ENCODE measurements around the gene MAGOHB.
"Not testable (repeated sequence)": the region's sequence is repeated elsewhere in the genome, so short reads cannot be mapped to it uniquely, and the experiment has no call there.

The MAGOHB gene

DNA sequence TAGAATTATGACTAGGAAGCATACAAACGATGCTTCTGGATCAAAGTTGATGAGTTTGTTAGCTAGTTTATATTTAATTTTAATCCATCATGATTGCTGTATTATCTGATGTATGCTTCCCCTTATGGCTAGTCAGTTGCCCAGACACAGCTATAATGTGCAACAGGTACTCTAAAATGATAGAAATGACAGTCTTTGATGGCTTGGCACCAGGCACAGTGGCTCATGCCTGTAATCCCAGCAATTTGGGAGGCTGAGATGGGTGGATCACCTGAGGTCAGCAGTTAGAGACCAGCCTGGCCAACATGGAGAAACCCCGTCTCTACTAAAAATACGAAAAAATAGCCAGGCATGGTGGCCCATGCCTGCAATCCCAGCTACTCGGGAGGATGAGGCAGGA is 2.2 kb downstream of the MAGOHB start:
- DNase-seq, result not testable (repeated sequence)

DNA sequence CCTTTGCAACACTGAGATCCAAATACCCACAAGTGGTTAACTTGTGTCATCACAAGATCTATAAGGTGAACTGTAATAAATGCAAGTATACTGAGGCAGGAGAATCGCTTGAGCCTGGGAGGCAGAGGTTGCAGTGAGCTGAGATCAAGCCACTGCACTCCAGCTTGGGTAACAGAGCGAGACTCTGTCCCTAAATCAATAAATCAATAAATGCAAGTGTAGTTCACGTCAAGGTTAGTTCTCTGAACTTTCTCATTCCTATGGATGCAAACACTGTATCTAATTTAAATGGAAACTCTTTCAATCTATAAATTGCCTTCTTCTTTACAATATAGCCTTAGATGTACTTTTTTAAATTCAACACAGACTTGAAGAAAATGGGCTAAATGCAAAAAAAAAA is 3.2 kb downstream of the MAGOHB start:
- no peak for DNase-seq

DNA sequence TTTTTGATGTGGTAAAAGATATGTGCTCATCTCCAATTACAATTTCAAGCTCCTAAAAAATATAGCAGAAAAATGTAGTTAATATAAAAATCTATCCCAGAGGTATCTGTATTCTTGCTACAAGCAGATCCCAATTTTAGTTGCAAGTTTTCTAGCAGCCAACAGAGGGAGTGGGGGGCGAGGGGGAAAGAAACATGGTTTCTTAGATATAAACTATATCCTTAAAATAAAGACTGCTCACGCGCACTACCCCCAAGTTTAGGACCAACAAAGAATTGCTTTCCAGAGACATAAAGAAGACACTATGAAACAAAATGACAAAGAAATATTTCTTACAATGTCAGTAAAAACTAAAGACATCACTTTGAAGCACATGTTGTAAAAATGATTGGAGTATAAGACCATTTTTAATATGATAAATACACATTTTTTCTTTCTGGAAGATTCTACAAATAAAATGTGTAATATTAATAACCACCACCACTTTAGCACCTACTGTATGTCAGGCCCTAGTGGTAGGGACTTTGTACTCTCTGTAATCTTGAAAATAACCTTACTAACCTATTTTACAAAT is 5.4 kb downstream of the MAGOHB start:
- DNase-seq, result no peak

DNA sequence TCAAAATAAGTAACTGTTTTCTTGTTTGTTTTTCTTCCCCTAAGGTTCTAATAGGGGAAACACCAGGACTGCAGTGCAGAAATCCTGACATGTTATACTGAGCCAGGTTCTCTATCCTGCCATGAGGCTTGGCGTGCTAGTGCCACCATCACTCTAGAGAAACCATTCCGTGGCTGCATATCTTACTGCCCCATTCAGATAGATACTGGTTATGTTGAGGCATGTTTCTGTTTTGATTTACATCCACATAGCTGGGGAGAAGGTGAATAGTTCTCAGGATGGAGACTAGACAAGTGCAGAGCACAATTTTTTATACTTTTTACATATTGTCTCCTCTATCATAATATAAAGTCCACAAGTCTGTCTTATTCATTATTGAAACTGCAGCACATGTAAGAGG is 11.5 kb downstream of the MAGOHB start:
- no peak for DNase-seq

DNA sequence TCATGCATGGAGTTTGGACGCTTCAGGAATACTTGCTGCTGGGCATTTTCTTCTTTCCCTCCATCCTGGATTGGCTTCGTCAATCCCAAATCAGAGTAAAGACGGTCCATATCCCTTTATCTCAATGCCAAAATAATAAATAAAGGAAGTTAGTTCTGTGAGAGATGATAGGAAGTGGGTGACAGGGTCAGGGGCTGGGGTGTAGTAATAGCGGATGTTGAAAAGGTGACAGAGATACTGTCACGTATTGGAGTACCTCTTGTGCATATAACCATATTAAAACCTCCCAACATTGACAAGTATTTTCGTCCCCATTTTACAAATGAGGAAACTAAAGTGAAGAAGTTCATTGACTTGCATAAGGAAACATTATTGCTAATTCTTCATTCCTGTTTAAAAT is 12.4 kb downstream of the MAGOHB start:
- no peak for DNase-seq

DNA sequence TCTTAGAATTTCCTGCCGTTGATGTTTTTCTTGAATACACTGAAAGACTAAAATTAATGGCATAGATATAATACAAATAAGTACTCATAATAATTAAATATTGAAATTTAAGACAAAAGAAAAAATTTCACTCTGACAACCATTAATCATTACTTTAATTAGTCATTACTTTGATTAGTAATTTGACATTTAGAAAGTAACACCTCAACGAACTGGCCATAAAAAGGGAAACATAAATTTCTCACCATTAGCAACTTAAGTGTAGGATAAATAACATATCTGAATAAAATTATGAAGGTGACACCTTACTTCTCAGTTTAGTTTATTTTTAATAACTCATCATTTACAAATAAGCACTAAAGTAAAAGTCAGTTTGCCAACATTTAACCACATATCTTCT is 17.5 kb downstream of the MAGOHB start:
- no peak for DNase-seq

DNA sequence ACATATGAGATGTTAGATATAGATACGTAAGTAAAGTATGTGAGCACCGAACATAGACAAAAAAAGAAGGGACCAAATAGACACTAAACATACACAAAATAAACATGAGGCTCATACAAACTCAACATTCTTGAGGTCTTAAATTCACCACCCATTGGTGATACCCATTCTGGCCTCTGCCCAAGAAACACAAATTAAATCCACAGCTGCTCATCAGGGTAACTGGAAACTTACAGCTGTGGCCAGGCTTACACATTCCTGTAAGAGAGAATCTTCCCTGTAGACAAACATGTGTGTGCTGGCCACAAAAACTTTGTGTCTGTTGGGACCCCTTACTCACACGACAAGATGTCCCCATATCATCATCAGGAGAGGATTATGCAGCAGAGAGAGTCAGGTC is 22.4 kb downstream of the MAGOHB start:
- DNase-seq, result no peak

DNA sequence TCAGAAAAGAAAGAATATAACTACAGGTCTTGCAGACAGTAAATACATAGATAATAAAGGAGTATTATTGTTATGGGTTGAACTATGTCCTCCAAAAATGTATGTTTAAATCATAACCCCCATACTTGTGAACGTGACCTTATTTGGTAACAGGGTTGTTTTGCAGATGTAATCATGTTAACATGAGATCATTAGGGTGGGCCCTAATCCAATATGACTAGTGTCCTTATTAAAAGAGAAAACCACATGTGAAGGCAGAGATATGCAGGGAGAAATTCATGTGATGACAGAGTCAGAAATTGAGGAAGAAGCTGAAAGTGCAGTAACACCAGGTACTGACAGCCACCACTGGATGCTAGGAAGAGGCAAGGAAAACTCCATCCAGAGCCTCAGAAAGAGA is 29.0 kb downstream of the MAGOHB start:
- DNase-seq, result no peak

DNA sequence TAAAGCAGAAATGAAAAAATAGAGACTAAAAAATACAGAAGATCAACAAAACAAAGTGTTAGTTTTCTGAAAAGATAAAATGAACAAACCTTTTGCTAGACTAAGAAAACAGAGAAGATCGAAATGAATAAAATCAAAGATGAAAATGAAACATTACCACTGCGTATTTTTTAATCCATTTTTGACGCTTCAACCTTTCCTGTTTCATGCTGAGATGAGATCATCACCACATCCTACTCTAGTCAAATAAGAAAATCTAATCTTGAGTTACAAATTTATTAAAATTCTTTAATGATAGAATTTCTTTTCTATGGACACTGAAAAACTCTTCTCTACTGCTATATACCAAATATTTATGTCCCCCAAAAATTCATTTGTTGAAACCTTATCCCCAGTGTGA is 30.7 kb downstream of the MAGOHB start:
- DNase-seq, result no peak

DNA sequence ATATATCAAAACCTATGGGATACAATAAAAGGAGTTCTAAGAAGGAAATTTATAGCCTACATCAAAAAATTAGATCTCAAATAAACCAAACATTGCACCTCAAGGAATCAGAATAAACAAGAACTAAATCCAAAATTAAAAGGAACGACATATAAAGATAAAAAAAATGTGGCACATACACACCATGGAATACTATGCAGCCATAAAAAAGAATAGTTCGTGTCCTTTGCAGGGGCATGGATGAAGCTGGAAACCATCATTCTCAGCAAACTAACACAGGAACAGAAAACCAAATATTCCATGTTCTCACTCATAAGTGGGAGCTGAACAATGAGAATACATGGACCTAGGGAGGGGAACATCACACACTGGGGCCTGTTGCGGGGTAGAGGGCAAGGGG is 31.3 kb downstream of the MAGOHB start:
- DNase-seq, result not testable (repeated sequence)

DNA sequence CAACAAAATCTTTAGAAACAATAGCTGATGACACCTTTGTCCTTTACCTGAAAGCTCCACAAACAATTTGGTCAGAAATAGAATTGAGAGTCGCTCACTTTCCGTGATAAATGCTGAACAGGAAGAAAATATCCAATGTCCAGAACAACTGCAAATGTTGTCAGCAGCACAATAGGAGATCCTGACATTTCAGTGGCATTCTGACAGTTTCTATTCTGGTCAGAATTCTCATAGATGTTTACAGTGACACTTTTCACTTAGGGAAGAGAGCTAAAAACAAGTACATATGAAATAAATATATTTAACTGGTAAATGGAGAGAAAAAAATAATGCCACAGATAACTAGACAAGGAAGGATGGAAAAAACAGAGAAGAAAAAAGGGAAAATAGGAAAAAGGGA is 39.1 kb downstream of the MAGOHB start:
- DNase-seq, result no peak

DNA sequence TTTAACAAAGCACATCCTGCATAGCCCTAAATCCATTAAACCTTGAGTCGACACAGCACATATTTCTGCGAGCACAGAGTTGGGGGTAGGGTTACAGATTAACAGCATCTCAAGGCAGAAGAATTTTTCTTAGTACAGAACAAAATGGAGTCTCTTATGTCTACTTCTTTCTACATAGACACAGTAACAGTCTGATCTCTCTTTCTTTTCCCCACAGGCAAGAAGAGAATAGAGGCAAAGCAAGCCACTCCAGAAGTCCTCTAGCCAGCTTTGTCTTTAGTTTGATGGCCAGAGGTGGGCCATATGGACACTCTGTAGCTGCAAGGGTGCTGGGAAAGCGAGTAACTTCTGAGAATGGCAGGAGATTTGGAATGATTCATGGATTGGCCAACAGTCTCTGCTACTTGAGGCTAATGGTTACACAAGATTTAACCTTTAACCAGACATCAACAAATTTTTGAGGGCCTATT is 41.4 kb downstream of the MAGOHB start:
- DNase-seq, result not testable (repeated sequence)

DNA sequence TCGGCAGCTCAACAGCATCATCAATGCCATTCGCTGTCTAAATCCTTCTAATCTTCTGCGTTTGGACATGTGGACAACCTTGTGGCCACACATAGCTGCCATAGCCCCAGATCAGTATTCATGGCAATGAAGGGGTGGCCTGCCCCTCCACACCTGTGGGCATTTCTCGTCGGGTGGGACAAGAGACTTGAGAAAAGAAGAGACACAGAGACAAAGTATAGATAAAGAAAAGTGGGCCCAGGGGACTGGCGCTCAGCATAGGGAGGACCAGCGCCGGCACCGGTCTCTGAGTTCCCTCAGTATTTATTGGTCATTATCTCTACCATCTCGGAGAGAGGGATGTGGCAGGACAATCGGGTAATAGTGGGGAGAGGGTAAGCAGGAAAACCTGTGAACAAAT is 42.3 kb downstream of the MAGOHB start:
- DNase-seq, result no peak

DNA sequence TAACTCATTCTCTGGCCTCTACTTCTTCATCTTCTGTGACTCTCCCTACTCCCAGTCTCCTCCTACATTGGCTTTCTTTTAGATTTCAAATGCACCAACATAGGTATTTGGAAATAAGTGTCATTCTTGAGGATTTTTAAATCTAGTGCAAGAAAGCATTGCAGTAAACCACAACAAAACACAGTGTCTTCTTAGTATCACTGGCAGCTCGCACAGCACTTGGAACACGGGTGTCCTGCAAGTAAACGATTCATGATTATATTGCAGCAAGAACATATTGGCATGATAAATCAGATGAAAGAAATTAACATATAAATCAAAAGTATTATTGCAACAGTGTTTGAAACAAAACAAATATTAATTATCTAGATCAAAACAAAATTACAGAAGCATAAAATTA is 45.6 kb downstream of the MAGOHB start:
- DNase-seq, result no peak

DNA sequence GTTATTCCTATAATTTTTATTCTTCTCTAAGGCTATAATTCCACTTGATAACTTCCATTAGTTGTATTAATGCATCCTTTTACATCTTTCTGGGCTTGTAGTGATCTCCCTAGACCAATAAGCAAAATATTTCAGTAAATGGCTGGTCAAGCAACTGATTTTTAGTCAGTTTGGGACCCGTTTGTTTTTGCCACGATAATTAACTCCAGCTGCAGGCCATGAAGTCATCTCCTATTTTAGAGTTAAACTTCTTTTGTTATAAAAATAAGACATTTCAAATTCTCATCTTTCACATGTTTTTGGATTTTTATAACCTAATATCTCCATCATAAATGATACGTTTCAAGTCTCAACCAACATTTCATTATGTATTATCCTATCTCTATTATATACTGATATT is 49.4 kb downstream of the MAGOHB start:
- DNase-seq, result no peak

DNA sequence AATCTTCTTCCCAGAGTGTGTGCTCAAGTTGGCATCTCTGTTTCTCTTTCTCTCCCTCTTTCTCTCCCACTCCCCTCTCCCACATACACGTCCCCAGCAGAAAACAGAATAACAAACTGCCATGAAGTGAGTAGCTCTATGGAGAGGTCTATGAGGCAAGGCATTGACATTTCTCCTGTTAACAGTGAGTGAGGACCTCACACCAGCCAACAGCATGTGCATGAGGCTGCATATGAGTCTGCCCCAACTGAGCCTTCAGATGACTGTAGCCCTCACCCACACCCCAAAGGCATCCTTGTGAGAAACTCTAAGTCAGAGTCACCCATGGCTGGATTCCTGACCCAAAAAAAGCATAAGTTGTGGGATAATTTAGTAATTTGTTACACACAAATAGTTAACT is 50.4 kb downstream of the MAGOHB start:
- no peak for DNase-seq

DNA sequence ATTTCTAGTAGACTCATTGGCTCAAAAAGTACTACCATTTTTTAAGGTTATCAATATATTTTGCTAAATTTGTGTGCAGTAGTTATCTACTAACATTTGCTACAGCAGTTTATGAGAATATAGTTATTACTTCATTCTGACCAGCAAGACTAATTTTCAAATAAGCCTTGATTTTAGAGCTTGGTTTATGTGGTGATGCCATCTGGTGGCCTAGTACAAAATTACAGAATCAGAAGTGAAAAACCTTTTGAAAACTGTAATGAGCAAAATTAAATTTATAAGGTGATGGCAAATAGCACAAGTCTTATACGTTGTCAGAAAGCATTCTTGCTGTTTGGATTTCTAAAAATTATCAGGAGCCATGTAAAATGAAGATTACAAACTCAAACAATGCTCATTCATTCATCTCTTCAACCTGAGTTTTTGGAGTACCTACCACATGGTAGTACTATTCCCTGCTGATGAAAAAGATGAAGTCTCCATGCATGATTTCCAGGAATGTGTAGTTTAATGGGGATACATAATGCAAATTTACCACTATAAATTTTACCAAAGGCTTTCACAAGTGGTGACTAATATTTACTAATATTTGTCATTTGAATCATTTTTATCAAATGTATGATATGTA is 51.0 kb downstream of the MAGOHB start:
- DNase-seq, result no peak

DNA sequence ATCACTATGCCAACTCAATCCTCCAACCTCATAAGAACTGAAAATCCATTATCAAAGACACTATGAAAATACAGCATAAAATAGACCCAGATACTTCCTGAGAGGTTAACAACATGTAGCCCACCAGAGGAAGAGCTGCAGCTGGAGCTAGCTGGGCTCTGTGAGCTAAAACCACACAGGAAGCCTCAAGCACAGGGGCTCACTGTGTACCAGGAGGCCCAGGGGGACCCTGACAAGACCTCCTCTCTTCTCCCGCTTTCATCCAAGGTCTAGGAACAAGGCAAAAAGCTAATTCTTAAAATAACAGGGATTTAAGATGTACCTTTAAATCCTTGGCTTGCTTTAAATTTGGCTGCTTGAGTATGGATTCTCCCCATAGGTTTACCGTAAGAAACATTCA is 54.2 kb downstream of the MAGOHB start:
- DNase-seq, result no peak

DNA sequence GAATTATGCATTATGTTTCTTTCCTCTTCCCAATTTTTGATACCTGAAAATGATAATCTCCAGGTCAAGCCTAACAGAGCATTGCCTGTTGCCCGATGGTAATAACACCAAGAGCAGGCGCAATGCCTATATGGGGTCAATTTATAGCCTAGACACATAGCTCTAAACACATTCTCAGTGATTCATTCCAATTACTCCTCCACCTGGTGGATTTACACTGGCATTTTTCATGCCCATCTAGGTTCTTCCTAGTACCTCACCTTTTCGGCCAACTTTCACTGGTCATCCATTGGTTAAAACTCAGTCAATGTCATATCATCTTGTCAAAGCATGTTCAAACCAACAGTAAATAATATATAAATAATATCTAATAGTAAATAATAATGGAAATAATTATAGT is 54.6 kb downstream of the MAGOHB start:
- no peak for DNase-seq

DNA sequence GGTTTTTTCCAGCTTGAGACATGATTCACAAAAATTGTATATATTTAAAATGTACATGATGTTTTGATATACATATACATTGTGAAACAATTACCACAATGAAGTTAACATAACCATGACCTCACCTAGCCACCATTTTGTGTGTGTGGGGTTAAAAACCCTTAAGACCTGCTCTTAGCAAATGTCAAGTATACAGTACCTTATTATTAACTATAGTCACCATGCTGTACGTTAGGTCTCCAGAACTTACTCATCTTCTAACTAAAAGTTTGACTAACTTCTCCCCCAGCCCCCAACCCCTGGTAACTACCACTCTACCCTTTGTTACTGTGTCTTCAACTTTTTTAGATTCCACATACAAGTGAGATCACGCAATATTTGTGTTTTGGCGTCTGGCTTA is 55.1 kb downstream of the MAGOHB start:
- no peak for DNase-seq

DNA sequence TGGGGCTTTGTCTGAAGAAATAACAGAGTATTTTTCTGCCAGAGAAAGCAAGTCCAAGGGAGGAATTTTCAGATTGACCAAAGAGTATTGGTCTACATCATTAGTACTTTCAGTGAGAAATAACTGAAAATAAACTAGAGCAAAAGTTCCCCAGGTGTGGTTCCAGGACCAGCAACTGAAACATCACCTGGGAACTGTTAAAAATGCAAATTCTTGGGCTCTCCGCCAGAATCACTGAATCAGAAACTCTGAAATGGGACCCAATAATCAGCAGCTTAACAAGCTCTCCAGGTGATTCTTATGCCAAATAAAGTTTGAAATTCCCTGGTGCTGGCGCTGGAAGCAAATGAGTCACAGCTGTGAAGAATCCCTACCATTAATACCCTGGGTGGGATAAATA is 55.6 kb downstream of the MAGOHB start:
- DNase-seq, result no peak

DNA sequence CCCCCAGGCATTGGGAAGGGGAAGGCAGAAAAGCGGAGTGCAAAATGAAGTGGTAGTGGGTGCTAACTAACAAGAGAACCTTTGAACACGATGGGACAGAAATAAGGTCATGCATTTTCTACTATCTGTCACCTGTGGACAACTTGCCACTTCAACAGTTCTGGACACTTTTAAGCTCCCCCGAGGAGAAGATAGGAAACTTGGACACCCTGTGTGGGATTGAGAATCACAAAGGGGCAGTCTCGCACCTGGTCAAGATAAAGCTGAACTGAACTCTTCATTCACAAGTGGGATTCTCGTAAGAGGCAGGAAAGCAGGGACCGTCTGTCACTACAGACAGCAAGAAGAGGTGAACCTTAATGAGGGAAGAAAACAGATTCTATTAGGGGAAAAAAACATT is 56.1 kb downstream of the MAGOHB start:
- no peak for DNase-seq

DNA sequence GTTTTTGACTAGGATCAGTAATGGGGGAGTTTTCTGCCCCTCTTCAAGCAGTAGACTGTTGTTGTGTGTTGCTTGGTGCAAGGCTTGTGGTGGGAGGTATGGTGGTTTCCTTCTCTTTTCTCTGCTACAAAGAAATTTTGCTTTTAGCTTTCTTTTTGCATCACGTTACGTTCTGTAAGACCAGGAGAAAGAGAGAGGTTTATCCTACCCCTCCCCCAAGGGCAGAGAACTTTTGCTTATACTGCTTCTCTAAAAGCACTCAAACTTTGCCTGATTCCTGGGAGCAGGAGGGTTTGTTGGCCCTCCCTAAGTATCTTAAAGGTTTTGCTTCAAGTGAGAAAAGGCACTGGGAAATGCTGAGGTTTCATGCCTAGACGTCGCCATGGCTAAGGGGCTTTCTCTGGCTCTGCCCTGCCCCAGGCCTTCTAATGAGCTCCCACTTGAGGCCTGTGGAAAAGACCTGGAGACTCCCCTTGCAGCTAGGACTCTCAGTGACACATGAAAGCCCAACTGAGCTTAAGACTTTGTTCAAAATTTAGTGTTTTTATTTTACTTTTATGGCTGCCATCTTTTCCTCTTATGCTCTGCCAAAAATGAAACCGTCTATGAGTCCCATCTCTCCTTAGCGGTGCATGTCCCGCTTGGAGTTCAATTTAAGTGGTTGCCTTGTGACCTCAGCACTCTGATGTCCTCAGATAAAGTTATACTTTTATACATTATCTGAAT is 58.5 kb downstream of the MAGOHB start:
- no peak for DNase-seq

DNA sequence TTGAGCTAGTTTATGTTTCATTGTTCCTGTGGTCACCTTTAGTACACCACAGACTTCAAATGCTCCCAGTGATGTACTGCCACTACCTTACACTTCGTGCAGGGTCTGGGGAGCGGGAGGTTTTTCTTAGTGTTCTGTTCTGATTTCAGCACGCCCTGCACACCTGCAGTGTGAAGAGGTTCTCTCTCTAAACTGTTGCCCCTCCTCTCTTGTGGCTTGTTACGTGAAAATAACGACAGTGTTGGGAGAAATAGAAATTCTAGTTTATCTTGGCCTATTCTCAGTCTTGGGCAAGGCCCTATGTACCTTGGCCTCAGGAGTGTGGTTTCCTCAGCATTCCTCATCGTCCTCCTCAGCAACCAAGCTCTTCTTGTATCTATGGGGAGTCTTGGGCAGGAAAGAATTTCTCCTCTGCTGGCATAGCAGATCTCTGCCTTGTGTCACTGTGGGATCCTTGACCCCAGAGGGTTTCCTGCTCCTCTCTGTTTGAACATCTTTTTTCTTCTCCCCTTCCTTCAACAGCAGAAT is 59.1 kb downstream of the MAGOHB start:
- DNase-seq, result no peak

Data from activated CD4-positive, alpha-beta T cell treated with anti-CD3 and anti-CD28 coated beads for 1 hour (primary cell).